Esophagus (tissue), 2 donors: ENCODE results near the gene ZBTB26. TPM values are rescaled to one million over a fixed set of nuclear protein-coding genes. Genes with fewer than 3 reads are reported as not detected.
"Not testable (repeated sequence)": the region's sequence is repeated elsewhere in the genome, so short reads cannot be mapped to it uniquely, and the experiment has no call there.

Experiments used
- H3K27ac ChIP-seq, 2 donors: one replicate each; pipeline ENCODE4 v1.5.1; 2013; ENCODE audit warnings: low read depth in 2 of 2, mild to moderate bottlenecking in 2 of 2, inconsistent platforms in 1 of 2, low read length in 1 of 2, moderate library complexity in 1 of 2
- H3K27me3 ChIP-seq, 2 donors: one replicate each; pipeline ENCODE4 v1.6.1; 2013; ENCODE audit warnings: low read length in 2 of 2, control low read depth in 1 of 2, mild to moderate bottlenecking in 1 of 2; ENCODE audit not compliant: insufficient read depth in 2 of 2, control insufficient read depth in 1 of 2
- H3K36me3 ChIP-seq, 2 donors: one replicate each; pipeline ENCODE4 v1.6.1; 2013; ENCODE audit warnings: low read length in 1 of 2; ENCODE audit not compliant: control insufficient read depth in 2 of 2, insufficient read depth in 2 of 2
- H3K4me1 ChIP-seq, 2 donors: one replicate each; pipeline ENCODE4 v1.6.1; 2013; ENCODE audit warnings: low read length in 1 of 2; ENCODE audit not compliant: control insufficient read depth in 2 of 2, insufficient read depth in 2 of 2
- H3K4me3 ChIP-seq, 2 donors: one replicate each; pipeline ENCODE4 v1.5.1; 2013; ENCODE audit warnings: low read length in 2 of 2, mild to moderate bottlenecking in 2 of 2, low read depth in 1 of 2, moderate library complexity in 1 of 2
- H3K9me3 ChIP-seq, 2 donors: one replicate each; pipeline ENCODE4 v1.6.1; 2013; ENCODE audit warnings: mild to moderate bottlenecking in 2 of 2, low read depth in 1 of 2, low read length in 1 of 2, moderate library complexity in 1 of 2; ENCODE audit not compliant: control insufficient read depth in 2 of 2, insufficient read depth in 1 of 2
- WGBS, 2 donors: extraction: QIAGEN DNeasy Blood & Tissue Kit; methylation state at CpG; one replicate each; pipeline ENCODE4 v1.1.7; 2013; 5-methylcytosine and 5-hydroxymethylcytosine counted together
- polyA plus RNA-seq, 2 donors: library from polyadenylated mRNA; stranded (reverse); fragments of 200-250 nt; gene quantifications; one replicate each; pipeline ENCODE4 v1.2.3, GENCODE V29; 2013
- donor health status: healthy with polysubstance abuse.
- donor health status: Bipolar disorder and iron deficiency.

The ZBTB26 gene
- polyA plus RNA-seq, 2 donors, result 2.0 to 2.1 TPM

GRCh38 chr9:122904466-122904822 is 26.9 kb downstream of the ZBTB26 start:
- H3K4me3 ChIP-seq, result peak overlapping the region; percentile 70 to 97
- no peaks in the 10 kb centered on the region for H3K4me1 ChIP-seq
- H3K36me3 ChIP-seq, result no peaks in the 10 kb centered on the region
- peak overlapping the region; percentile 86 to 98 for H3K27ac ChIP-seq
- 0 to 1% methylated on average over 8 of the region's 8 CpGs for WGBS, 2 donors
- no peaks in the 10 kb centered on the region for H3K9me3 ChIP-seq
- no peaks in the 10 kb centered on the region for H3K27me3 ChIP-seq

- 36 to 38% methylated on average over 2 of the region's 2 CpGs for WGBS, 2 donors
- H3K27me3 ChIP-seq, result no peaks in the 10 kb centered on the region
- no peak overlapping the region for H3K4me3 ChIP-seq
- H3K27ac ChIP-seq, result no peak overlapping the region
- H3K36me3 ChIP-seq, result peaks cover 0 to 2% of the 10 kb centered on the region in 2 donors
- H3K4me1 ChIP-seq, result peaks cover 0 to 3% of the 10 kb centered on the region in 2 donors
- H3K9me3 ChIP-seq, result no peaks in the 10 kb centered on the region
These were observed 30.5 kb downstream of the ZBTB26 start for GRCh38 chr9:122900791-122901190.

DNA sequence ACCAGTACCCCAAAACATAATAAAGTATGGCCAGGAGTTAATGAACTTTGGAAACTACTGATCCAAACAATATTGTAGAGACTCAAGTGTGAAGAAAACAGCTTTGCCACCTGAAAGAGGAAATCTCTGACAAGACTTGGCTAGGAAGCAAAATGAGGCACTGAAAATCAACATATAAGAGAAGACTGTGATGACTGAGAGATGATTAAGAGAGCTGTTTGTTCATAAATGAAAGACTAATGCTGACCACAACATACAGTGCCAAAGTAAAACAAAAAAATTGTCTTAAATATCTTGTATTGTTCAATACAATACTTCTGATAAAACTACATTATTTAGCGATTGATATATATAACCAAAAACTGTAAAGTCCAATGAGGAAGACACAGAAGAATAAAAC is 33.3 kb downstream of the ZBTB26 start:
- Histone ChIP-seq H3K36me3 (peaks cover 2 to 3% of the 10 kb centered on the region in 2 donors), H3K4me1 (peaks cover 0 to 3% of the 10 kb centered on the region in 2 donors), H3K4me3 (no peak overlapping the region), H3K27ac (no peak overlapping the region), H3K9me3 (no peaks in the 10 kb centered on the region), H3K27me3 (no peaks in the 10 kb centered on the region)
- WGBS, 2 donors, result 94 to 95% methylated on average over 1 of the region's 1 CpG

- Histone ChIP-seq H3K27ac (no peak overlapping the region), H3K27me3 (no peaks in the 10 kb centered on the region), H3K36me3 (peaks cover 3 to 8% of the 10 kb centered on the region in 2 donors), H3K4me3 (no peak overlapping the region), H3K4me1 (no peaks in the 10 kb centered on the region), H3K9me3 (no peaks in the 10 kb centered on the region)
- 54 to 75% methylated on average over 3 of the region's 3 CpGs for WGBS, 2 donors
These were observed 42.8 kb downstream of the ZBTB26 start for GRCh38 chr9:122888480-122888879.

- peaks cover 2 to 5% of the 10 kb centered on the region in 2 donors for H3K36me3 ChIP-seq
- H3K27me3 ChIP-seq, result no peaks in the 10 kb centered on the region
- no peak overlapping the region for H3K4me3 ChIP-seq
- WGBS, 2 donors, result 87 to 91% methylated on average over 2 of the region's 2 CpGs
- no peak overlapping the region for H3K27ac ChIP-seq
- no peaks in the 10 kb centered on the region for H3K9me3 ChIP-seq
- no peaks in the 10 kb centered on the region for H3K4me1 ChIP-seq
These were observed 48.2 kb downstream of the ZBTB26 start for GRCh38 chr9:122883125-122883524.

DNA sequence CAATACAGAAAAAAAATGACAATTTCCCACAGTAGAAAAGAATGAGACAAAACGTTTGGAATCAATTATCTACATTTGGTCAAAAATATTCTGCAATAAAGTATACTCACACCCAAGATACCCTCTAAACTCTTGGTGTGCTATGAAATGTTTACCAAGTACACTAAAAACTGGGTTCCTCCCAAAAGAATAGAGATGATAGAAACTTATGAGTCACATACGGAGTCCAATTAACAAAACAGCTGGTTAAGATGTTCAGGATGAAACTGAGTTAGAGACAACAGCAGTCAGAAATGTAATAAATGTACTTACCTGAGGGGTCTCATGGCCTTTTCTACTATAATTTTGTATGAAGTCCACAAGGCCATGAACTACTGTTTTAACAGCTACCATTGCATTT is 51.9 kb downstream of the ZBTB26 start:
- no peaks in the 10 kb centered on the region for H3K9me3 ChIP-seq
- peaks cover 6 to 10% of the 10 kb centered on the region in 2 donors for H3K36me3 ChIP-seq
- no peak overlapping the region for H3K4me3 ChIP-seq
- 82% methylated on average over 2 of the region's 2 CpGs for WGBS, 2 donors
- no peaks in the 10 kb centered on the region for H3K4me1 ChIP-seq
- no peaks in the 10 kb centered on the region for H3K27me3 ChIP-seq
- no peak overlapping the region for H3K27ac ChIP-seq

- 76 to 84% methylated on average over 1 of the region's 1 CpG for WGBS, 2 donors
- H3K27me3 ChIP-seq, result no peaks in the 10 kb centered on the region
- no peaks in the 10 kb centered on the region for H3K4me1 ChIP-seq
- H3K9me3 ChIP-seq, result no peaks in the 10 kb centered on the region
- H3K27ac ChIP-seq, result no peak overlapping the region
- no peak overlapping the region for H3K4me3 ChIP-seq
- peaks cover 6 to 7% of the 10 kb centered on the region in 2 donors for H3K36me3 ChIP-seq
These were observed 55.8 kb downstream of the ZBTB26 start for GRCh38 chr9:122875523-122875922.

GRCh38 chr9:122867276-122867675 is 64.0 kb downstream of the ZBTB26 start:
- H3K27ac ChIP-seq, H3K4me3 ChIP-seq, H3K27me3 ChIP-seq, H3K9me3 ChIP-seq, H3K36me3 ChIP-seq, H3K4me1 ChIP-seq: not testable (repeated sequence)
- WGBS, 2 donors, result 89 to 95% methylated on average over 12 of the region's 27 CpGs

GRCh38 chr9:122866079-122866478 is 65.2 kb downstream of the ZBTB26 start:
- Histone ChIP-seq H3K4me1 (no peaks in the 10 kb centered on the region), H3K27ac (no peak overlapping the region), H3K9me3 (no peaks in the 10 kb centered on the region), H3K36me3 (peaks cover 0 to 2% of the 10 kb centered on the region in 2 donors), H3K4me3 (no peak overlapping the region), H3K27me3 (no peaks in the 10 kb centered on the region)
- no CpG with 5 or more reads among the region's 5 CpGs for WGBS, 2 donors
